Fibroblast of peridontal ligament (primary cell): ENCODE data around the gene SLC23A2.
"Not testable (repeated sequence)": the region's sequence is repeated elsewhere in the genome, so short reads cannot be mapped to it uniquely, and the experiment has no call there.

Experiments used
- DNase-seq: peaks from one replicate; pipeline ENCODE4 v3.0.0-alpha.2; 2010; ENCODE audit errors: extremely low read depth

Gene SLC23A2

GRCh38 chr20:4936392-4936850 is 64.9 kb downstream of the SLC23A2 start:
- no peak for DNase-seq

- no peak for DNase-seq
Measured at GRCh38 chr20:4932061-4932460, 69.2 kb downstream of the SLC23A2 start.

- no peak for DNase-seq
Measured at GRCh38 chr20:4929686-4930397, 71.5 kb downstream of the SLC23A2 start.

- DNase-seq = no peak
Measured at GRCh38 chr20:4926531-4927156, 74.7 kb downstream of the SLC23A2 start.

- peak; percentile 71 for DNase-seq
Measured at GRCh38 chr20:4925842-4926530, 75.3 kb downstream of the SLC23A2 start.

DNA sequence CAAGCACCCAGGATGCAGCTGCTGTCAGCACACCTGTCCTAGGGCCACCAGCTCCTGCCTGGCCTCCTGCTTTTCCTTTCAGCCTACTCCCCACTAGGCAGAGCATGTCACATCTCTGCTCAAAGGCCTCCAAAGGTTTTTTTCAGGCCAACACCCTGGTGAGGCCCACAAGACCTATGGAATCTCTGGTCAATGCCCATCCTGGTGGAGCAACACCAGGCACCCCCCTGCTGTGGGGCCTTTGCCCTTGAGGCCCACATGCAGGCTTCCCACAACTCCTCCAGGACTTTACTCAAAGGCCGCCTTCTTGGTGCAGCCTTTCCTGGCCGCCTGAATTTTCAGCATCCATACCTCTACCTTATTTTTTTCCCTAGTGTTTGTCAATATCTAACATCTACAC is 76.9 kb downstream of the SLC23A2 start:
- DNase-seq = no peak

GRCh38 chr20:4924032-4924431 is 77.3 kb downstream of the SLC23A2 start:
- DNase-seq = no peak

GRCh38 chr20:4922186-4922585 is 79.1 kb downstream of the SLC23A2 start:
- DNase-seq = no peak

- not testable (repeated sequence) for DNase-seq
Measured at GRCh38 chr20:4921271-4921670, 80.0 kb downstream of the SLC23A2 start.

GRCh38 chr20:4920655-4921054 is 80.7 kb downstream of the SLC23A2 start:
- no peak for DNase-seq

DNA sequence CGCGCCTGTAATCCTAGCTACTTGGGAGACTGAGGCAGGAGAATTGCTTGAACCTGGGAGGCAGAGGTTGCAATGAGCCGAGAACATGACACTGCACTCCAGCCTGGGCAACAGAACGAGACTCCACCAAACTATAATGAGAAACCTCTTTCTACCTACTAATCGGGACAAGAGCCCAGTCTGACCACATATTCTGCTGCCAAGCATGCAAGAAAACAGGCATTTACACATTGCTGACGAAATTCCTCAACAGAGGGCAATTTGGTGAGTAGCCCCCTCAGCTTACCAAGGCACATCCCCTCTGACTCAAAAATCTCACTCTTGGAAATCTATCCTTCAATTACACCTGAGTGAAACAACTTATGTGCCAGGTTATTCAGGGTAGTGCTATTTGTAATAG is 81.2 kb downstream of the SLC23A2 start:
- DNase-seq = peak; percentile 45

GRCh38 chr20:4919047-4919704 is 82.1 kb downstream of the SLC23A2 start:
- DNase-seq = no peak

DNA sequence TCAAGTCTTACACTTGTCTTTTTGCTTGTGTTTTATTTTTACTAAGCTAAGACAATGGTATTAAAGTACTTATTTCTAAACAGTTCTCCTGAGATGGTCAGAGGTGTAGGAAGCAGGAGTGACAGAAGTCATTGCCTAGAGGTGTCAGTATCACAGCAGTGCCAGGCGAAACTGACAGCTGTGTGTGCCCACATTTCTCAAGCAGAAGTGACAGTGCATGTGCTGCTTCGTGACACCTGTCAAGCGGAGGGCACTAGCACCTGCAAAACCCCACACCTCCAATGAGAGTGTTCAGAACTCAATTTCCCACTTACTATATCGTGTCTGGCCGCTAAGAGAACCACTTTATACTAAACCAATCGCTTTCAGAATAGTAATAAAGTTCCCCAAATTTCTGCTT is 82.8 kb downstream of the SLC23A2 start:
- DNase-seq = no peak

GRCh38 chr20:4916971-4917881 is 84.1 kb downstream of the SLC23A2 start:
- DNase-seq = peak; percentile 31

- DNase-seq = no peak
Measured at GRCh38 chr20:4913147-4913546, 88.2 kb downstream of the SLC23A2 start.

GRCh38 chr20:4912380-4913142 is 88.7 kb downstream of the SLC23A2 start:
- DNase-seq = no peak

- DNase-seq = no peak
Measured at GRCh38 chr20:4910951-4911350, 90.4 kb downstream of the SLC23A2 start.

GRCh38 chr20:4905613-4906012 is 95.7 kb downstream of the SLC23A2 start:
- no peak for DNase-seq

- no peak for DNase-seq
Measured at GRCh38 chr20:4905195-4905594, 96.1 kb downstream of the SLC23A2 start.

GRCh38 chr20:4904127-4904860 is 97.0 kb downstream of the SLC23A2 start:
- DNase-seq = no peak
